UCSD-AML1 (cell line): ENCODE results near the gene LPAR3.
"Not testable (repeated sequence)": the region's sequence is repeated elsewhere in the genome, so short reads cannot be mapped to it uniquely, and the experiment has no call there.

ENCODE experiments used
- DNase-seq: peaks from one replicate; lab custom pipeline; 2025; ENCODE audit not compliant: unreplicated experiment; lab: John Stamatoyannopoulos, UW

LPAR3 gene

DNA sequence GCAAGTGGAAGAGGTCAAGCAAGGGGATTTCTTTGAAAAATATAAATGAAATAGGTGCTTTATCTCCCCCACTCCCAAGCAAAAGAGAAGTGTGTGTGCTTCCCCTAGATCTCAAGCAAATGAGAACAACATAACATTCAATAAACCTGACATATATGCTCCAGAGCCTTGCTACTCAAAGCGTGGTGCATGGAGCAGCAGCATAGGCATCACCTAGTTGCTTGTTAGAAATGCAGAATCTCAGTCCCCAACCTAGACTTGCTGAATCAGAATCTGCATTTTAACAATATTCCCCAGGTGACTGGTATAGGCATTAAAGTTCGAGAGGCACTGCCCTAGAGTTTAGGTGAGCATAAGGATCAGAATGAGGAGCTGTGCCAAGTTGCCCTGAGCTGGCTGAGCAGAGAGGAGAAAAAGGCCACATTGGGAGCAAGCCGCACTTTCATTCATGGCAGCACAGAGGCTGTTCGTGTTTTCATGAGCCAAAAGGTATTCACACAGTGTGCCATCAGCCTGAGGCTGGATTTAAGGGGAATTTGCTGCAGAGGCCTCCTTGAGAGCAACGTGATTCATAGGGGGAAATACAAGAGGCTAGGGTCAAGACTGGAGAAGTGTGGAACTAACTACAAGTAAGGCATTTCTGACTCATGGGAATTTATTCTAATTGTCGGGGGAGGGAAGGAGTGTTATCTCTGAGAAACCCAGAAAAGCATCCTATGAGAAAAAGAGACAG is 14.3 kb upstream of the LPAR3 start:
- DNase-seq: no peak

DNA sequence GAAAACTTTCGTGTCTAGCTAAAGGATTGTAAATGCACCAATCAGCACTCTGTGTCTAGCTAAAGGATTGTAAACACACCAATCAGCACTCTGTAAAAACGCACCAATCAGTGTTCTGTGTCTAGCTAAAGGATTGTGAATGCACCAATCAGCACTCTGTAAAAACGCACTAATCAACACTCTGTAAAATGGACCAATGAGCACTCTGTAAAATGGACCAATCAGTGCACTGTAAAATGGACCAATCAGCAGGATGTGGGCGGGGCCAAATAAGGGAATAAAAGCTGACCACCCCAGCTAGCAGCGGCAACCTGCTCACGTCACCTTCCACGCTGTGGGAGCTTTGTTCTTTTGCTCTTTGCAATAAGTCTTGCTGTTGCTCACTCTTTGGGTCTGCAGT is 9.7 kb upstream of the LPAR3 start:
- DNase-seq: not testable (repeated sequence)

DNA sequence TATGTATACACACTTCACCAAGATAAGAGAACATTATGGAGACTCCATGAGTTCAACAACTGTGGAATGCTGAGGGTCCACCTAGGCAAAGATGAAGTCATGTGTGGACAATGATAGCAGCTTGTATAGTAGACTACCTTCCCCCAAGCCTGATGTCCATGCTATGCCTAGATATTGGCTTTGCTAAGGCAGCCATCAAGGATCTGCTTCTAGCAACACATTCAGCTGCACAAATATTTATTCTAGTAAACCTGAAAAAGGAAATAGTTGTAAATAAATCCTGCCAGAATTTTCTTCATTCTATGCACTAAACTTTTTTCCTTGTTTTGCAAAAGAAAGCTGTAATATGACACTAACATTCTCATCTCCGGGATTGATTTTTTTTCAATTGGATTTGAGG is 7.0 kb upstream of the LPAR3 start:
- no peak for DNase-seq

DNA sequence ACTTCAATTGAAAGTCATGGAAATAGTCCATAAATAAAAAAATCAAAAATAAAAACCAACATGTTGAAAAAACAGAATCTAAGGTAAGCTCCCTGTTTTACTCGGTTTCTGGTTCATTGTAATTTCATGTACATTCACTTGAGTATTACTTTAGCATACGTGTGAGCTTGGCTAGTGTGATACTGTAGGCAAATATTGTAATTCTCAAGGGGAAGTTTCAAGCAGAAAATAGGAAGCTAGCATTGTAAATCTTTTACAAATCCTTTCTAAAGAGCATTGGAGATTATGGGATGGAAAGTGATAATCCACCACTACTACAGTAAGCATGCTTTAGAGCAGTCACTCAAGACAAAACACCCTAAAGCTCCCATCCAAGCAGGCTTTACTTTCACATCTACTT is 3.3 kb upstream of the LPAR3 start:
- no peak for DNase-seq

DNA sequence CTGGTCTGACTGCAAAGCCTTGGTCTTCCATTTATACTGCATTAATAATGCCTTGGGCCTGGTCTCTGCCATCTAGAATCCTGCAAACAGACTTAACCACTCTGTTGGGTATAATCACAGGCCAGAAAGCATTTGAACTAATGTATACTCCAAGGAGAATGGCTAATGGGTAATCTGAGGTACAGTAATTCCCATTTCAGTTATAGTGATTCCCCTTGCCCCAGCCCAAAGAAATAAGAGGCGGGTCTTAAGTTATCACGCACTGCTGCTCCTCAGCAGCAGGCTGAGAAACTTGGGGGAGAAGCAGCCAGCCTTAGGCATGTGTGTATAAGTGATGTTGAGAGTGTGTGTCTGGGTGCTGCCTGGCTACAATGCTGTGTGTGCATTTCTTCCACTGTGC is 2.4 kb downstream of the LPAR3 start:
- no peak for DNase-seq

DNA sequence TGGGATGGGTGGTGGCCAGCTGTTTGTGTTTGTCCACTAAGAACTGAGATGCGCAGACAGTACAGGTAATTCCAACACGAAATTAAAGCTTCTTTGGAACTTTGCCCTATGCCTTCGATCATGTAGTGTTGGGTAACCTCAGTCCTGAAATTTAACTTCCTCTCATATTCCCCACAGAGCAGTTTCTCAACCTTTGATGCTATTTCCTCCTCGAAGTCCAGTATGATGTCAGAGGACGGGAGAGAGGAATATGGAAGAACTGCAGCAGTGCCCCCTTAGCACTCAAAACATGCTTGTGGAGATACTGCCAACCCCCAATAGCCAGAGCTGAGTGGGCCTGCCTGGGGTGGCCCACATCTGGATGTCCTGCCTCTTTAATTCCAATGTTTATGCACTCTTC is 3.6 kb downstream of the LPAR3 start:
- no peak for DNase-seq

DNA sequence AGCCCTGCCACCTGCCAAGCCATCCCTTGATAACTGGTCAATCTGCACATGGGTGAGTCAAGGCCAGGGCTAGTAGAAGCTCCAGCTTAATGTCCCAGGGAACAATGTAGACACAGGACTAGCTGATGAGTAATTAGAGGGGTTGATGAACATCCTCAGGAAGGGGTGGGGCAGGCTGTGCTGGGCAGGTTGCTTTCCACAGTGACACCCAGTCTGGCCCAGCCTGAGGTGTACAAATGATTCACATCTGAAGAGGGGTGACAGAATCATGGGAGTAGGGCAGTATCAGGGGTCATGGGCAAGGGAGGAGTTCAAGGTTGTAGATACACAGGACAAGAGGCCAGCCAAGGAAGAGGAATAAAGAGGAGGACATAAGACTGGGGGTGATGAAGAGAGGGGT is 4.3 kb downstream of the LPAR3 start:
- DNase-seq: no peak

DNA sequence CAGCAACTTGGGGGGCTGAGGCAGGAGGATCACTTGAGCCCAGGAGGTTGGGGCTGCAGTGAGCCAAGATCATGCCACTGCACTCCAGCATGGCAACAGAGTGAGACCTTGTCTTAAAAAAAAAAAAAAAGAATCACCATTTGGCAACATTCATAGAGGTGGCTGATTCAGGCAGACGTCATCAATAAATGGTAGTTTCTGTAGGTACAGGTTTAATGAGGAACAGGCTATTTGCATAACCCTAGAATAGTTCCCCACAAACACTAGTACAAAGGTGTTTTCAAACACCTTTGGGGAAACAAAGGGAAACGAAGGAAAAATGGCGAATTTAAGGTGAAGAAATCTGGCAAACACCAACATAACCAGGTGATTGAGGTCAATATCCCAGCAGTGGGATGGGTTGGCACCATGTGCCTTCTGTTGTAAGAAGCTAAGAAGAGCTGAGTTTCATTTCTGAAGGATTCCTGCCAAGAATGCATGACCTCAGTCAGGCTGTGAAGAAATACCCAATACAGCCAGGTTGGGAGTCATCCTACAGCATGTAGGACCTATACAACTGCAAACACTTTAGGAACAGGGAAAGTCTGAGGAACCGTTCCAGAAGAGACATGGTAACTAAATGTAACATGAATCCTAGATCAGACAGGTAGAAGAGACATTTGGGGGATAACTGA is 5.6 kb downstream of the LPAR3 start:
- no peak for DNase-seq

DNA sequence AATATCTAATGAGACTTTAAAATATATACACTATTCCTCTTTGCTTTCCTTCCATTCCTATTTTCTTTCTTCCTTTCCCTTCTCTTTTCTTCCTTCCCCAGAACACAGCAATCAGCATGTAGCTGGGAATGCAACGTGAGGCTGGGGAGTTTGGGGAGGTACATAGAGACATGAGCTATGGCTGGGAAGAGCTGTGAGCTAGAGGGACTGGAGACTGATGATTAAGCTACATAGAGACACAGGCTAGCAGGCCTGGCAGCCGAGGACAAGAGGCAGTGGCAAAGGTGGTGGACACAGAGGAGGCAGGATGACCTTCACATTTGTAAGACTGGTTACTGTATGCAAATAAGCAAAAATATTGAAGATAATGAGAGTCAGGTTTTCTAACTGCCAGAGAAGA is 7.5 kb downstream of the LPAR3 start:
- DNase-seq: no peak

DNA sequence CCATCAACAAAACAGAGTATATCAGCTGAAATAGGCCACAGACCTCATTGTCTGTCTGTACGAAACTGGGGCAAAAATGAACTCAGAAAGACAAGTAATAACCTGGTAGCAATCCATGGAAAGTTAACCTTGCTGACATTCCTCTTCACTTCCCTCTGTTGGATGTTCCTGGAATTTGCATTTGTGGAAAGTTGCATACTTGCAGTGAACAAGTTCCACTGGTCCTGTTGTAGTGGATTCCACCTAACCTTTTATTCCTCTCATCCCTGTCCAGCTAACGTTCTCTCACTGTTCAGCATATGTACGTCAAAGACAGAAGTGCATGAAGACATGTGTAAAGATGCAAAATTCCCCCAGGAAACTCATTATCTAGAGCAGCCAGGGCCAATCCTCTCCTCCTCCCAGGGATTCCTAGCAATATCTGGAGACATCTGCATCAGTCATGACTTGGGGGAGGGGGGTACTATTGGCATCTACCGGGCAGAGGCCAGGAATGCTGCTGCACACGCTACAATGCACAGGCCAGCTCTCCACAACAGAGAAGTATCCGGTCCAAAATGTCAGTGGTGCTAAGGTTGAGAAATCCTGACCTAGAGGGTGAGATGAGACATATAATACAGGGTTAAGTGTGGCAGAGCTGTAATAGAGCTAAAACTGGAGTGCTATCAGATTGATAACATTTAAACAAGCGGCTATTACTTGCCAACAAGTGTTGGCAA is 8.2 kb downstream of the LPAR3 start:
- no peak for DNase-seq

DNA sequence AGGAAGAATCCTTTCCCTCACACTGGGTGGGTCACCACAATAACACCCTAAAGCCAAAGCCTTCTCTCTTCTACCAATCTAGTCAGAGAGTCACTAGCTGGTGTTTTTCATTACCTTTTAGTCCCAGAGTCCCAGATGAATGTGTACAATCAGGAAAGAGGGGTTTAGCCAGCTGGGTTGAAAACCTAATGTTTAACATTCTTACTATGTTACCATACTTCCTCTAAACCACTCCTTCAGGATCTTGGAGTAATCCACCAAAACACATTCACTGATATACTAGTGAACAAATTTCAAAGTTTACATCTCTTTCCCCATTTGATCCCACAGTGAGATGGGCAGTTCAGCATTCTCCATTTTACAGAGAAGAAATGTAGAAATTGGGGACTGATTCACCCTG is 9.7 kb downstream of the LPAR3 start:
- no peak for DNase-seq

DNA sequence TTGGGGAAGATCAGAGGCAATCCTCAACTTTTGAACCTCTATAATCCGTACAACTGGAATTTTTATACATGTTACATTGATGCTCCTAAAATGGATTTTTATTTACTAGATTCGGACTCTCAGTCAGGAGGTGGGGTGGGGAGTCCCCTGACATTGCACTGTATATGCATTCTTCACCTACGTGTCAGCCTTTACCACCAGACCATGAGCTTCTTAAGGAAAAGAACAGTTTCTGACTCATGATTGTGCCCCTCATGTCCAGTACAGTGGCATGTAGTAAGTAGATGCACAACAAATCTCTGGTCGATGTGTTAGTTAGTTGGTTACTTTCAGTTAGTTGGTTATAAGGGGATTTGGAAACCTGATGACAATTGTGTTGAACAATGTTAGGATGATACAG is 15.4 kb downstream of the LPAR3 start:
- DNase-seq: no peak

DNA sequence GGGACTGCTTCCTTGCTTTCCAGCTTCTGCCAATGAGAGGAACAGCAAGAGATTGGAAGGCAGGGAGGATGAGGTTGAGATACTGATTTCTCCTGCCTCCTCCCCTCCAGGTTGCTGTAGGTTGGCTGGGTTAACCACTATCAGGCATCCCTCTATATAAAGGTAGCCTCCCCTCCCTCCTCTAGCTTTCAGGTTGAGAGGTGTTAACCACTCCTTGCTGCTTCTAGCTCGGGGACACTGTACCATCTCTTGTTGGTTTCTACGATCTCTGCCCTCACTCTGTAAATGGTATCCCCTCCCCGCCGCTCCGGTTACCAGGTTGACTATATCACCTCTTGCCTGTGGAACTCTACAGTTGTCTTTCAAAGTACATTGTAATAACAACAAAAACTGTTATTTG is 16.7 kb downstream of the LPAR3 start:
- DNase-seq: no peak

DNA sequence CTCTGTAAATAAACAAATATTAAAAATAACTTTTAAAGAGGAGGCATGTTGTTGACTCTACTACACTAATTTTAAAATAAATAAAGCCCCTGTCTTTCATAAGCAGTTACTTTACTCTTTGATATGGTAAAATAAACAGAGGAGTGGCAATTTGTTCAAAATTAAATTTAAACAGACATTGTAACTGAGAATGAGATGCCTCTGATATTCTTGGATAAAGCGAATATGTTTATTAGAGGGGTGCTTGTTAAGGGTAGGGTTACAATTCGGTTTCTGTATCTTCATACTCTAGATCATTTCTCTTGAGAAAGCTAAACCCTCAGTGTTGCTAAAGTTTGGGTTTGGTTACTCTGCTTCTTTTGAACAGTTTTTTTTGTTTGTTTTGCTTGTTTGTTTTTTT is 19.6 kb downstream of the LPAR3 start:
- no peak for DNase-seq

DNA sequence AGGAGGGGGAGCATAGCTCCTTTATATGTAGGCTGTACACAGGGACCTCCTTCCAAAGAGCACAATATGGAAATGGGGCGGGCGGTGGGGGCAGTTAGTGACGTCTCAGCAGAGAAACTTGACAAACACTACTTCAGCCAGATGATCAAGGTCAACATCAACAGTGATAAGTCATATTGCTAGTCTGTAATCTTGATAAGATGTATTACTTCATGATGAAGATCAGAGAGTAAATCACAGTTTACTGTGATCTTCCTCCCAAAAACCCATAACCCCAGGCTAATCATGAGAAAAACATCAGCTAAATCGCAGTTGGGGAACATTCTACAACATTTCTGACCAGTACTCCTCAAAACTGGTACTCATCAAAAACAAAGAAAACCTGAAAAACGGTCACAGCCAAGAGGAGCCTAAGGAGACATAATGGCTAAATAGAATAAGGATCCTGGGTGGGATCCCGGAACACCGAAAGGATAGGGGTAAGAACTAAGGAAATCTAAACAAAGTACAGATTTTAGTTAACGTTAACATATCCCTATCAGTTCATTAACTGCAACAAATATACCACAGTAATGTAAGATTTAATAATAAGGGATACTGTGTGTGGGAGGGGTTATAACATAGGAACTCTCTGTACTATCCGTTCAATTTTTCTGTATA is 20.2 kb downstream of the LPAR3 start:
- DNase-seq: no peak

DNA sequence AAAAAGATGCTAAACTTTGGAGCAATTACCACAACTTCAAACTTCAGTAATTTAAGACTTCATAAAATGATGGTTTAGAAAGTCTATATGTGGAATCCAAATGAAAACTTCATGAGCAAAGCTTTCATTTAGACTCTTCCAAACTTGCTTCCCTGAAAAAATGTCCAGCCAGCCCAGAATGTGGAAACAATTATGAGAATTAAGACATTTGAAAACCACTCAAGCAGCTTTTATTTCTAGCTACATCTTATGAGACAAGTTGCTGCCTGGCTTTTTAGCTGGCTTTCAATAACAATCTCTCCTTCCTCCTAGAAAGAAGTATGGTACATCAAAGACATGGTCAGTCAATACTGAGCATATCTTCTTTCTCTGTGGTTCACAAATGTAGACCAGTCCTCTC is 21.8 kb downstream of the LPAR3 start:
- no peak for DNase-seq

DNA sequence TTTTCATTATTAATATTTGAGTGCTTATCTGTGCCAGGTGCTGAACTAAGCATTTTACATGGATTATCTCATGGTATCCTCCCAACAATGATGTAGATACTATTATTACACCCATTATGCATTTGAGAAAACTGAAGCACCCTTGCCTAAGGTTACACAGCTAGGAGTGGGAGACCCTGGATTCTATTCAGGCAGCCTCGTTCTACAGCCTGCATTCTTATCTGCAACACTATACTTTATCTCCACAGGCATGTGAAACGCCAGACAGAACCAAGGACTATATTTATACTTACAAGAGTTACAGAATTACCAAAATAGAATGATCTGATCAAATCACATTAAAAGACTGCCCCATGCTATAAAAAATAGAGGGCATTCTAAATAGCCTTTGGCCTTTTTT is 22.4 kb downstream of the LPAR3 start:
- DNase-seq: no peak

DNA sequence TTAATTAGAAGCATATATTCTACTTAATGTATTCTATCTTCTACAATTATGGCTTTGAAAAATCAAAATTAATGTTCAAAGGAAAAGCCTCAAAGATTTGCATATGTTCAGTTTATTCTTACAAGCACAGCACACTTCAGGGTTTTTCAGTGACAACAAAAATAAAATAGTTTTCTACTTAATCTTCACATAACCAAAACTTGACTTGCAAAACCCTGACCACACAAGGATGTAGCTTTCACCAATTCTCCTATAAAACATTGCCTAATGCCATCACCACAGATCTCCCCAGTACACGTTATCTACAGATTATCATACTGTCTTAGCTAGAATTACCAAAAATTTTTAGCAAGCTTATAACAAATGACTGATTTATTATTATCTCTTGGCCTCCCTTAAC is 23.3 kb downstream of the LPAR3 start:
- DNase-seq: no peak

DNA sequence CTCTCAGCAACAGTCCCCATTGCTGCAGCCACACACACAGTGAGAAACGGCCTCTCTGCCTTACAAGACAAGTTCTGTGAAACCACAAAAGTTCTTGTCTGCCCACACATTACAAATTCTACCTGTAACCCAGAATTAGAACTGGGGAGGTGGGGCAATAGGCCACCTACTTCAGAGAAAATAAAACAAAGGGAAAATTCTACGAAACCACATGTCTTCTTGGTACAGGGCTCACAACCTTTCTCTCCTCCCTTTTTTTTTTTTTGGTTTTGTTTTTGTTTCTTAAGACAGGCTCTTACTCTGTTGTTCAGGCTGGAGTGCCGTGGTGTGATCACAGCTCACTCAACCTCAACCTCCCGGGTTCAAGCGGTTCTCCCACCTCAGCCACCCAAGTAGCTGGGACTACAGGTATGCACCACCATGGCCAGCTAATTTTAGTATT is 30.2 kb downstream of the LPAR3 start:
- DNase-seq: no peak

DNA sequence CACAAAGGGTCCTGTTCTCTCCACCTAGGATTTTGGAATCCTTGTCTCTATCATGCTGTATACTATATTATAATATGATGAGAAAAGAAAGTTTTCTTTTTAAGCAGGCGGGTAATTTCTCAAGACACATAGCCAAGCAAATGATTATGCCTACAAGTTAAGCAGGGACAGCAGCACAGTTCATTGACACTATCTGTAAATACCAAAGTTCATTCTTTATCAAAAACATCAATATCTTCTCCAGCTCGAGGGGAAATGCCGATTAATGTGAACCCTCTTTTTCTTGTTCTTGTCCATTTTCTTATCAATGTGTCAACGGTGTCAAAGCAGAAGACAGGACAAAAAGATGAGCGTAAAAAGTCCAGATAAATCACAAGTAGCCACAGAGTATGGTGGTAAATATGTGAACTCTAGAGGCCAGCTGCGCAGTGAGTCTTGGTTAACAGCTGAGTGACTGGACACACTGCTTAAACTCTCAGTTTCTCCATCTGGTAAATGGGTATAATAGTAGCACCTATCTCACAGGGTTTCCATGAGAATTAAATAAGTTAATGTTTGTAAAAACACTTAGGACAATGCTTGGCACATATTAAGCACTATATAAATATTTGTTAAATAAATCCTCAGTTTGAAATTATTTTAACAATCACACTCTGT is 30.9 kb downstream of the LPAR3 start:
- no peak for DNase-seq

DNA sequence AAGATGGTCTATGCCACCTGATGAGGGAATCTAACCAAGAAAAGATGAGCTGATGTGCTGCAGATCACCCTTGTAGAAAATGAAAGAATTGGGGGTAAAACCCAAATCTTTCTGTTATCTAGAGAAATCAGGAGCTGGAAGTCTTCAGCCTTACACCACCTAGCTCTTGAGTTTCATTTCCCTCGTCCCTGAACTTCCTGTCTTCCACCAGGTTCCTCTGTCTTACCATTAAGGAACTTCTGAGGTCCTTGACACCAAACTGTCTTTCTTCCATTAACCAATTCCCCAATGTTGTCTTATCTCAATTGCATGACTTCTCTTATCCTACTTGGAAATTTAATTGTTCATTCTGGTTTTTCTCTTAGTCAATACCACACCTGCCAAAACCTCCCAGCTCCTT is 31.5 kb downstream of the LPAR3 start:
- DNase-seq: no peak
